GM12878 (cell line): ENCODE measurements around the gene ZNF653. TPM values are rescaled to one million over a fixed set of nuclear protein-coding genes. Genes with fewer than 3 reads are reported as not detected.

Experiments used
- BACH1 ChIP-seq: fragments of 450-650 bp; IDR thresholded peaks from 2 replicates; pipeline ENCODE4 v1.6.1; 2017; ENCODE audit warnings: mild to moderate bottlenecking, borderline replicate concordance
- BHLHE40 ChIP-seq, 2 experiments: fragments of 450-650 bp in 1 of 2; IDR thresholded peaks; 2 replicates each; pipeline ENCODE4 v1.6.1; 2011 to 2017; ENCODE audit warnings: low read depth in 2 of 2, borderline replicate concordance in 1 of 2, improper control_type of control experiment in 1 of 2, low read length in 1 of 2, mild to moderate bottlenecking in 1 of 2
- CEBPZ ChIP-seq: fragments of 150-350 bp; IDR thresholded peaks from 2 replicates; pipeline ENCODE4 v1.6.1; 2016; ENCODE audit warnings: low read depth, low read length
- CHD4 ChIP-seq: fragments of 200-600 bp; sonication (generic); IDR thresholded peaks from 2 replicates; pipeline ENCODE4 v1.6.1; 2016; ENCODE audit warnings: mild to moderate bottlenecking
- E2F4 ChIP-seq: IDR thresholded peaks from 2 replicates; pipeline ENCODE4 v1.6.1; 2012; ENCODE audit warnings: low read depth, low read length, improper control_type of control experiment
- EP300 ChIP-seq, 2 experiments: fragments of 150-350 bp in 1 of 2; IDR thresholded peaks; 2 replicates each; pipeline ENCODE4 v1.6.1; 2011 to 2012; ENCODE audit warnings: low read depth in 2 of 2, low read length in 2 of 2, borderline replicate concordance in 1 of 2, improper control_type of control experiment in 1 of 2, inconsistent platforms in 1 of 2; ENCODE audit not compliant: control insufficient read depth in 1 of 2
- HDAC2 ChIP-seq: fragments of 200-600 bp; sonication (generic); IDR thresholded peaks from 2 replicates; pipeline ENCODE4 v1.6.1; 2017
- HDAC6 ChIP-seq: fragments of 200-600 bp; sonication (generic); IDR thresholded peaks from one replicate; pipeline ENCODE4 v1.8.0; 2017; ENCODE audit warnings: antibody characterized with exemption; ENCODE audit not compliant: unreplicated experiment
- IRF5 ChIP-seq: fragments of 450-650 bp; IDR thresholded peaks from 2 replicates; pipeline ENCODE4 v1.6.1; 2017; ENCODE audit warnings: borderline replicate concordance
- MAX ChIP-seq: IDR thresholded peaks from 2 replicates; pipeline ENCODE4 v1.6.1; 2012; ENCODE audit warnings: low read depth, low read length, improper control_type of control experiment
- MLLT1 ChIP-seq: fragments of 450-650 bp; IDR thresholded peaks from 2 replicates; pipeline ENCODE4 v1.6.1; 2016; ENCODE audit warnings: mild to moderate bottlenecking
- NR2C2 ChIP-seq: IDR thresholded peaks from 2 replicates; pipeline ENCODE4 v1.6.1; 2011; ENCODE audit warnings: borderline replicate concordance, low read depth; ENCODE audit not compliant: control insufficient read depth, insufficient read length
- PAX8 ChIP-seq: fragments of 450-650 bp; IDR thresholded peaks from 2 replicates; pipeline ENCODE4 v1.6.1; 2017; ENCODE audit warnings: mild to moderate bottlenecking, moderate library complexity
- RELB ChIP-seq: fragments of 450-650 bp; IDR thresholded peaks from 2 replicates; pipeline ENCODE4 v1.6.1; 2017; ENCODE audit warnings: low read depth, mild to moderate bottlenecking, moderate library complexity
- RUNX3 ChIP-seq: IDR thresholded peaks from 2 replicates; pipeline ENCODE4 v1.6.1; 2012; ENCODE audit warnings: low read length, inconsistent platforms
- SMC3 ChIP-seq: IDR thresholded peaks from 2 replicates; pipeline ENCODE4 v1.6.1; 2011; ENCODE audit warnings: low read length, improper control_type of control experiment, borderline replicate concordance
- SUZ12 ChIP-seq: fragments of 200-600 bp; sonication (generic); IDR thresholded peaks from one replicate; pipeline ENCODE4 v1.6.1; 2018; ENCODE audit warnings: antibody characterized with exemption, mild to moderate bottlenecking; ENCODE audit not compliant: unreplicated experiment
- polyA plus RNA-seq, 11 experiments: library from polyadenylated mRNA; depleted of rRNA in 4 of 11; unstranded in 6 of 11; stranded (reverse) in 5 of 11; fragments of >200 nt; fragmentation: Nextera tagmentation in 4 of 11; fragmentation: Illumina TruSeq in 1 of 11; extraction: Ambion mirVana in 4 of 11; extraction: Trizol in 1 of 11; gene quantifications; 1 replicate in 1 of 11; 2 replicates in 10 of 11; pipeline versions ENCODE4 v1.2.1 to v1.2.3, GENCODE V29; 2011 to 2016; ENCODE audit warnings: inconsistent platforms in 2 of 11, missing spikeins in 2 of 11, low read depth in 1 of 11
- total RNA-seq, 4 experiments: library from RNA; depleted of rRNA in 3 of 4; stranded (reverse); fragments of >200 nt in 3 of 4; fragmentation: Illumina TruSeq in 1 of 4; extraction: Trizol in 1 of 4; gene quantifications; 2 replicates each; pipeline versions ENCODE4 v1.2.1 to v1.2.3, GENCODE V29; 2013 to 2021

The ZNF653 gene
- total and polyA plus RNA-seq, 10 of the 15 experiments (the other 5 are each of a cell fraction or from before 2014, with no cell fraction given), result 2.2 to 13.2 (median 6.7) TPM; not detected in 2

GRCh38 chr19:11453468-11454341 lies 51.9 kb downstream of the ZNF653 start (continued):
- TF ChIP-seq BHLHE40 (IDR thresholded peaks at IDR 0.05; ENCODE audit: borderline replicate concordance in 1 of 2, low read depth in 2 of 2, low read length in 1 of 2) (no peak), NR2C2 (no peak), MLLT1 (peak; percentile 88), RUNX3 (no peak), SMC3 (peak; percentile 38; the same call in 1 of the 2 replicates), HDAC2 (no peak), CHD4 (no peak), SUZ12 (no peak), CEBPZ (no peak), EP300 (IDR thresholded peaks at IDR 0.05; ENCODE audit: borderline replicate concordance in 1 of 2, control insufficient read depth in 1 of 2, low read depth in 2 of 2, low read length in 2 of 2) (no peak), MAX (no peak), RELB (no peak), HDAC6 (no peak), E2F4 (no peak), BACH1 (no peak), IRF5 (no peak), PAX8 (no peak)
